Transverse colon (tissue), 4 donors: ENCODE measurements around the gene BOC. TPM values are rescaled to one million over a fixed set of nuclear protein-coding genes. Genes with fewer than 3 reads are reported as not detected.
A peak's percentile ranks its signal among the peaks of the same experiment; 100 is the strongest.

Experiments
- DNase-seq: peaks from one replicate; pipeline ENCODE4 v3.0.0-alpha.2; 2019
- H3K27ac ChIP-seq, 4 donors: fragments of 200-600 bp; sonication (generic); 2 replicates each; pipeline ENCODE4 v1.5.1; 2016 to 2018; ENCODE audit warnings: inconsistent platforms in 4 of 4
- H3K27me3 ChIP-seq: fragments of 200-600 bp; sonication (generic); 2 replicates; pipeline ENCODE4 v1.5.1; 2017; ENCODE audit warnings: inconsistent platforms
- H3K36me3 ChIP-seq, 4 donors: fragments of 200-600 bp; sonication (generic); 2 replicates each; pipeline ENCODE4 v1.5.1; 2017 to 2019; ENCODE audit warnings: inconsistent platforms in 4 of 4
- H3K4me1 ChIP-seq, 4 donors: fragments of 200-600 bp; sonication (generic); 2 replicates each; pipeline ENCODE4 v1.5.1; 2017 to 2020; ENCODE audit warnings: inconsistent platforms in 4 of 4
- H3K4me3 ChIP-seq, 4 donors: fragments of 200-600 bp; sonication (generic); 1 replicate in 1 of 4; 2 replicates in 3 of 4; pipeline versions ENCODE4 v1.5.1 to v1.6.1; 2017 to 2019; ENCODE audit warnings: inconsistent platforms in 4 of 4
- H3K9me3 ChIP-seq, 2 donors: fragments of 200-600 bp; sonication (generic); 2 replicates each; pipeline ENCODE4 v1.5.1; 2017 to 2019; ENCODE audit warnings: inconsistent platforms in 2 of 2
- CTCF ChIP-seq, 5 experiments: fragments of 200-600 bp in 3 of 5; fragments of 450-650 bp in 2 of 5; sonication (generic) in 3 of 5; IDR thresholded peaks; 1 replicate in 2 of 5; 2 replicates in 3 of 5; pipeline ENCODE4 v1.5.1; 2016 to 2017; ENCODE audit warnings: antibody characterized with exemption in 5 of 5, inconsistent platforms in 3 of 5, mild to moderate bottlenecking in 2 of 5, moderate library complexity in 1 of 5
- EP300 ChIP-seq: sonication (generic); formaldehyde crosslinking; IDR thresholded peaks from one replicate; pipeline ENCODE4 v1.6.1; 2017; ENCODE audit warnings: antibody characterized with exemption, low read depth
- POLR2A ChIP-seq: fragments of 450-650 bp; IDR thresholded peaks from one replicate; pipeline ENCODE4 v1.6.1; 2016; ENCODE audit warnings: antibody characterized with exemption, mild to moderate bottlenecking, moderate library complexity
- POLR2AphosphoS5 ChIP-seq, 3 donors: sonication (generic); formaldehyde crosslinking; IDR thresholded peaks; one replicate each; pipeline ENCODE4 v1.6.1; 2016; ENCODE audit warnings: antibody characterized with exemption in 3 of 3
- WGBS, 2 donors: methylation state at CpG; one replicate each; pipeline ENCODE4 v1.1.5; 2018; ENCODE audit warnings: low coverage in 1 of 2; 5-methylcytosine and 5-hydroxymethylcytosine counted together
- in situ Hi-C, 4 donors: fragments of 200-750 bp; cut with MboI; loops; one replicate each; pipeline versions ENCODE4 v1.15.0 to v1.15.1; 2017; ENCODE audit warnings: low sequenced_read_pairs in 3 of 4, low pct_ligation_motif_present in 1 of 4, low pct_unique_long_range_greater_than_20kb in 1 of 4
- intact Hi-C: fragments of 100-400 bp; cut with DNase I; formaldehyde crosslinking; loops from one replicate; pipeline ENCODE4 v1.15.1; 2023; ENCODE audit warnings: low total_unique reads
- total RNA-seq, 4 donors: library from RNA; depleted of rRNA; stranded (reverse); fragments of >200 nt; gene quantifications; one replicate each; pipeline ENCODE4 v1.1.0, GENCODE V29; 2016

BOC gene
- total RNA-seq, 4 donors from 2014 or later, result 15.2 to 77.4 (median 45.4) TPM

GRCh38 chr3:113234688-113235260 is 23.4 kb downstream of the BOC start:
- TF ChIP-seq POLR2A (no peak), EP300 (no peak), POLR2AphosphoS5 (IDR thresholded peaks at IDR 0.05) (no peak), CTCF (IDR thresholded peaks at IDR 0.05) (no peak)
- in situ Hi-C loops (no loop called here), intact Hi-C loops (no loop called here)
- DNase-seq, result no peak
- no peaks in the 10 kb centered on the region for H3K36me3 ChIP-seq
- no peak overlapping the region for H3K4me3 ChIP-seq
- peak overlapping the region; percentile 35 to 51 (median 50) for H3K27ac ChIP-seq
- 47 to 53% methylated on average over 3 to 6 of the region's 6 CpGs for WGBS, 2 donors
- peaks cover 13 to 21% (median 16%) of the 10 kb centered on the region in 4 donors for H3K4me1 ChIP-seq
- H3K9me3 ChIP-seq, result no peaks in the 10 kb centered on the region
- no peaks in the 10 kb centered on the region for H3K27me3 ChIP-seq

- intact Hi-C loops (no loop called here), in situ Hi-C loops (no loop called here)
- WGBS, 2 donors, result 92 to 100% methylated on average over 1 to 2 of the region's 2 CpGs
- no peaks in the 10 kb centered on the region for H3K27me3 ChIP-seq
- no peak for TF ChIP-seq CTCF (IDR thresholded peaks at IDR 0.05)
- no peak for TF ChIP-seq EP300
- no peak for TF ChIP-seq POLR2AphosphoS5 (IDR thresholded peaks at IDR 0.05)
- TF ChIP-seq POLR2A, result no peak
- no peaks in the 10 kb centered on the region for H3K36me3 ChIP-seq
- no peak overlapping the region for H3K27ac ChIP-seq
- peaks cover 6 to 25% (median 13%) of the 10 kb centered on the region in 4 donors for H3K4me1 ChIP-seq
- no peaks in the 10 kb centered on the region for H3K9me3 ChIP-seq
- H3K4me3 ChIP-seq, result no peak overlapping the region
- DNase-seq, result no peak
Observed at GRCh38 chr3:113238503-113238902, 27.1 kb downstream of the BOC start.

GRCh38 chr3:113240841-113241240 is 29.5 kb downstream of the BOC start:
- no peak for DNase-seq
- in situ Hi-C loops, result no loop called here
- peak overlapping the region in 3 of 4 donors; percentile 61 to 70 (median 63) for H3K27ac ChIP-seq
- no peaks in the 10 kb centered on the region for H3K9me3 ChIP-seq
- H3K27me3 ChIP-seq, result no peaks in the 10 kb centered on the region
- H3K36me3 ChIP-seq, result no peaks in the 10 kb centered on the region
- no peak for TF ChIP-seq CTCF (IDR thresholded peaks at IDR 0.05)
- no peak for TF ChIP-seq EP300
- TF ChIP-seq POLR2A, result no peak
- TF ChIP-seq POLR2AphosphoS5 (IDR thresholded peaks at IDR 0.05), result no peak
- no peak overlapping the region for H3K4me3 ChIP-seq
- intact Hi-C loops, result no loop called here
- H3K4me1 ChIP-seq, result peaks cover 0 to 20% (median 8%) of the 10 kb centered on the region in 4 donors
- WGBS, 2 donors, result 74% methylated on average over 3 of the region's 3 CpGs; no CpG with 5 or more reads in 1 of the 2 donors

- no peak for DNase-seq
- intact Hi-C loops (no loop called here), in situ Hi-C loops (no loop called here)
- TF ChIP-seq POLR2A (no peak), CTCF (IDR thresholded peaks at IDR 0.05) (no peak)
- Histone ChIP-seq H3K4me1 (peaks cover under 1 to 27% (median 12%) of the 10 kb centered on the region in 4 donors), H3K27ac (peak overlapping the region; percentile 22 to 70 (median 62)), H3K27me3 (no peaks in the 10 kb centered on the region), H3K9me3 (no peaks in the 10 kb centered on the region), H3K4me3 (no peak overlapping the region), H3K36me3 (no peaks in the 10 kb centered on the region)
- 39 to 54% methylated on average over 4 to 7 of the region's 7 CpGs for WGBS, 2 donors
Observed at GRCh38 chr3:113241292-113242095, 30.1 kb downstream of the BOC start.
